ENCODE results near the gene CBL.

The CBL gene

DNA sequence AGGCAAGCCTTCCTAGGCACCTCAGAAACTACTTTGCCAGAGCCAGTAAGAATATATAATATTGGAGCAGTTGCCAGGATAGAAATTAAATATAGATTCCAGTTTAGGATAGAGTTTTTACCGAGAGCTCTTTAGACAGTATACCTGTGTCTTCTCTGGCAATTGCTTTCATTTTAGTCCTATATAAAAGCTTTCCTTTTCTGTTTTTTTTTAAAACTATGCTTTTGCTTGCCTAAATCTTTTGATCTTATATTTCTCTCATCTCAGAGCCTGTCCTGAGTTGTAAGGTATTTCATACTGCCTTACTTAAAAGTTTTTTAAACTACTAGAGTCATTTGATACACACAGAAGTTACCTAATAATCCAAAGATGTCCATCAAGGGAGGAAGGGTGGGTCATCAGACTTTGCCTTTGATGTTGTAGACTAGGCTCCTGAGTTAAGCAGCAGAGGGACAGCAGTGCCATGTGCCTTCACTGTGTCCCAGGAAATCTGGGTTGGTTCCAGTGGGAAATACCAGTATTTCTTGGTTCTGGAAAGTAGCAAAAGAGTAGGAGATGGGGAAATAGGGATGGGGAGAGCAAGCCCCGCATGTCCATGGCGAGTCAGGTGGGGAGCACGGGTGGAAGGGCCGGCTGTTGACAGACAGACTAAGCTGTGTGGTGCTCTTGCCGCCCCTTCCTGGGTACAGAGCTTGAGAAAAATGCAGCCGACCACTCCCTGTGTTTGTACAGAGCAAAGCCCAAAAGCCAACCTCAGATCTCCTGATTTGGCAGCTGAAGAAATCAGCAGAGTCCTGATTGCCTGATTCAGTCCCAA lies 99.6 kb downstream of the CBL start:
- TF ChIP-seq, protein P1, sequence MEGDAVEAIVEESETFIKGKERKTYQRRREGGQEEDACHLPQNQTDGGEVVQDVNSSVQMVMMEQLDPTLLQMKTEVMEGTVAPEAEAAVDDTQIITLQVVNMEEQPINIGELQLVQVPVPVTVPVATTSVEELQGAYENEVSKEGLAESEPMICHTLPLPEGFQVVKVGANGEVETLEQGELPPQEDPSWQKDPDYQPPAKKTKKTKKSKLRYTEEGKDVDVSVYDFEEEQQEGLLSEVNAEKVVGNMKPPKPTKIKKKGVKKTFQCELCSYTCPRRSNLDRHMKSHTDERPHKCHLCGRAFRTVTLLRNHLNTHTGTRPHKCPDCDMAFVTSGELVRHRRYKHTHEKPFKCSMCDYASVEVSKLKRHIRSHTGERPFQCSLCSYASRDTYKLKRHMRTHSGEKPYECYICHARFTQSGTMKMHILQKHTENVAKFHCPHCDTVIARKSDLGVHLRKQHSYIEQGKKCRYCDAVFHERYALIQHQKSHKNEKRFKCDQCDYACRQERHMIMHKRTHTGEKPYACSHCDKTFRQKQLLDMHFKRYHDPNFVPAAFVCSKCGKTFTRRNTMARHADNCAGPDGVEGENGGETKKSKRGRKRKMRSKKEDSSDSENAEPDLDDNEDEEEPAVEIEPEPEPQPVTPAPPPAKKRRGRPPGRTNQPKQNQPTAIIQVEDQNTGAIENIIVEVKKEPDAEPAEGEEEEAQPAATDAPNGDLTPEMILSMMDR (IDR thresholded peaks at IDR 0.05; ENCODE audit: borderline replicate concordance, control extremely low read depth, extremely low read depth, insufficient read depth, missing control alignments) = no peak
- no peak for DNase-seq (ENCODE audit: low spot score)
- in situ Hi-C loops (cut with MboI; ENCODE audit: low sequenced_read_pairs, unreplicated experiment) = no loop called here

DNA sequence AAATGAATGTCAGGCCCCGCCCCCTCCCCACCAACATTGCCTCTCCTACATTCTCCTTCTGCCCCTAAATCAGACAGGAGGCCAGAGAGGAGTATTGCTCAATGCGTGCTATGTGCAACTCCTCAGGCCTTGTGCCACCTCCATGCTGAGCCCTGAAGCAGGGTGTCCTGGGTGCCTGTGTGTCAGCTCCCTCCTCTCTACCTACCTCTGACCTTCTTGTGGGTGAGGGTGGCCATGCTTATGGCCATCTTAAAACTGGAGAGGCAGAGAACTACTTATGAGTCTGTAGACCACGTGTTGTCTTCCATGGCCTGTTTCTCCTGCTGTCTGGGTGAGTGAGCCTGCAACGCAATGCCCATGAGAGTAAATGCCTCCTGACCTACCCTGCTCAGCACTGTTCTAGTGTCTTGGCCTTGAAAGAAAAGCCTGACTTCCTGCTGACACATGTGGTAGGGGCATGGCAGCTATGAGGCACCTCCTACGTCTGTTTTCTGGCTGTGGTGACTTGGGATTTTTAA lies 100.3 kb downstream of the CBL start:
- in situ Hi-C loops (cut with MboI; ENCODE audit: low sequenced_read_pairs, unreplicated experiment) = no loop called here
- TF ChIP-seq, protein P1 (IDR thresholded peaks at IDR 0.05; ENCODE audit: borderline replicate concordance, control extremely low read depth, extremely low read depth, insufficient read depth, missing control alignments) = no peak

DNA sequence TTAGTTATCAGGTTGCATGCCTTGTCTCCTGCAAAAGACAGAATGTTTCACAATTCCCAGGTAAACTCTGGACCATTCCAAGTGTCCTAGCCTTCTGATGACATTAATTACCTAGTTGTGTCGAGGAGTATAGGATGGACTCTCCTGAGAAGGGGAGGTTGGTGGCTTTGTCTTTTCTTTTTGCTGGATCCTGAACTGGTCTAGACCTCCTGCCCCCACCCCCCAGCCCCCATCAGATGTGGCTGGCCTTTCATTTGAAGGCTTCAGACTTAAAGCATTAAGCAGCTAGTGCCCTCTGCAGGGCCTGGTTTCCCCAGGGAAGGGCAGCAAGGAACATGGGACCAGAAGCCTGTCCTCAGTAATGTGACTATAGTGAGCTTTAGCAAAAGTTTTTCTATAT lies 101.1 kb downstream of the CBL start:
- no peak for DNase-seq (ENCODE audit: low spot score)
- in situ Hi-C loops (cut with MboI; ENCODE audit: low sequenced_read_pairs, unreplicated experiment) = no loop called here
- TF ChIP-seq, protein P1 (IDR thresholded peaks at IDR 0.05; ENCODE audit: borderline replicate concordance, control extremely low read depth, extremely low read depth, insufficient read depth, missing control alignments) = no peak

More for the DNA sequence above, 100.3 kb downstream of the CBL start:
- DNase-seq (ENCODE audit: low spot score) = no peak

DNA sequence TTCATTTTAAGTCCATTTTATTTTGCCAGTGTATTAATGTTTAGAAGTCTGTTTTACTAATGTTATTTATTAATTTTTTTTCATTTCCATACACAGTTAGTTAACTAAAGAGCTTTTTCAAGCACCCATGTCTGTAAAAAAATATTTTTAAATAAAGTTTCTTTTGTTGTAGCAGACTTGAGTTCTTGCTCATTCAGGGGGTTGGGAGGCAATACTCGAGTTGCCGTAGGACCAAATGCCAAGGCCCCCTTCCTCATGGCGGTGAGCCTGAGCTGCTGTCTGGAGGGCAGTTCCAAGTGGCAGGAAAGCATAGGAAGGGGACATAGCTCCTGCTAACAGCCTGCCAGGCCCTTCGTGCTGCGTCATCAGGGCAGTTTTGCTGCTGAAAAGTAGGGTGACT lies 101.8 kb downstream of the CBL start:
- in situ Hi-C loops (cut with MboI; ENCODE audit: low sequenced_read_pairs, unreplicated experiment) = no loop called here
- TF ChIP-seq, protein P1 (IDR thresholded peaks at IDR 0.05; ENCODE audit: borderline replicate concordance, control extremely low read depth, extremely low read depth, insufficient read depth, missing control alignments) = no peak
- no peak for DNase-seq (ENCODE audit: low spot score)

DNA sequence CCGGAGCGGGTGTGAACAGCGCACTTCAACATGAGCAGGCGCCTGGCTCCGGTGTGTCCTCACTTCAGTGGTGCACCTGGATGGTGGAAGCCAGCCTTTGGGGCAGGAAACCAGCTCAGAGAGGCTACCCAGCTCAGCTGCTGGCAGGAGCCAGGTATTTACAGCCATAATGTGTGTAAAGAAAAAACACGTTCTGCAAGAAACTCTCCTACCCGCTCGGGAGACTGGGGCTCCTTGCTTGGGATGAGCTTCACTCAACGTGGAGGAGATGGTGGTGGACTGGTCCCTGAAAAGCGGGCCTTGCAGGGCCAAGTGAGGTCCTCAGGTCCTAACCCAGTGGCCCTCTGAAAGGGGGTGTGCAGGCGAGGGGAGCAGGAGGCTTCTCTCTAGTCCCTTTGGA lies 103.3 kb downstream of the CBL start:
- TF ChIP-seq, protein P1 (IDR thresholded peaks at IDR 0.05; ENCODE audit: borderline replicate concordance, control extremely low read depth, extremely low read depth, insufficient read depth, missing control alignments) = no peak
- DNase-seq (ENCODE audit: low spot score) = no peak
- in situ Hi-C loops (cut with MboI; ENCODE audit: low sequenced_read_pairs, unreplicated experiment) = no loop called here

DNA sequence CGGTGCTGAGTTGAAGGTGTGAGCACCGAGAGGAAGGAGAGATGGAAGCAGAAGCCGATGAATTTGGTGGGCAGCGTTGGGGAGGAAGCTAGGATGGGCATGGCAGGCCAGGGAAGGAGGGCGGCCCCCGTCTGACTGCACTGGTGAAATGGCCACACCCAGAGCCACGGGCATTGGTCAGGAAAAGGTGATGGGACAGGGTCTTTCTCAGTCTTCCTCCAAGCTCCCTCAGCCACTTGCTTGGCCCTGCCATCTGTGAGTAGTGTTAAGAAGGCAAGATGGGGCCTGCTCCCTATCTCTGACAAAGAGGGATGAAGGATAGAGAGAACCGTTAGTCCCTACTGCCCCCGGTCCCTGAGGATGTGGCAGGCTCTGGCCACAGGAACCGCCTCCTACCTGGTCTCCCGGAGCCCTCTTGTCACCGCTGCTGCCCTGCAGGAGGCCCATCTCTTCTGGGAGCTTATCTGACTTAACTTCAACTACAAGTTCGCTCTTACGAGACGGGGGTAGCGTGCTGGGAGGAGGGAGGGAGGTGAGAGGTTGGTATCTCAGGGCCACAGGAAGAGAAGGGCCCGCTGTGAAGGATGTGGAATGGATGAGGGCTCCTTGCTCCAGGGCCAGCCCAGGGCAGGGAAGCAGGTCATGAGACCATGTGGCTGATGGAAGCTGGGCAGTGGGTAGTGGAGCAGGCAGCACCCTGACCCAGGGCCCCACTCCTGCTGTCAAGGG lies 104.0 kb downstream of the CBL start:
- no peak for DNase-seq (ENCODE audit: low spot score)
- in situ Hi-C loops (cut with MboI; ENCODE audit: low sequenced_read_pairs, unreplicated experiment) = no loop called here
- TF ChIP-seq, protein P1 (IDR thresholded peaks at IDR 0.05; ENCODE audit: borderline replicate concordance, control extremely low read depth, extremely low read depth, insufficient read depth, missing control alignments) = no peak
